Measurements from ENCODE around the gene TENM4.

TENM4 gene

DNA sequence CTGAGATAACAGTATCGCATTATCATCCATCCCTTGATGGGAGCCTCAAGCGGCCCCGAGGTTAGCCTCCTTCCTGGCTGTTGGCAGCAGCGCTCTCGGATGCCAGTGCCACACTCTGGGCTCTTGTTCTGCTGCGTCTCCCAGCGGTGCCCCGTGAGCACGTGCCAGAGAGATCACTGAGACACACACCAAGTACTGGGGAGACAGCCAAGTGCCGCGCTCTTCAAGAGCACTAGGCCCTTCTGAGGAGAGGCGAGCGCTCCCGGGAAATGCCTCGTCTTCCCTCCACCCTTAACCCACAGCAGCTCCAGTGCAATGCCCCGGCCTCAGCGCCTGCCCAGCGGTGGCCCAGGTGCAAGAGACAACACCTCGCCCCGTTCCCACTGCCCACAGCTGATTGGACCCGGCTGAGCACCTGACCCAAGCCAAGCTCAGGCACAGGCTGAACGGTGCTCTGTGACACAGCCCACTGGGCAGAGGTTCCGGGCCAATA lies 617.9 kb downstream of the TENM4 start:
- Mint-ChIP-seq H3K27ac (no peak overlapping the region), H3K36me3 (ENCODE audit: insufficient read depth) (no peaks in the 10 kb centered on the region), H3K27me3 (peaks cover 0 to 4% of the 10 kb centered on the region in 2 donors), H3K4me1 (ENCODE audit: low read depth in 2 of 2) (no peaks in the 10 kb centered on the region), H3K9me3 (no peaks in the 10 kb centered on the region), H3K4me3 (no peak overlapping the region)
- ATAC-seq (replicated peaks) (no peak), DNase-seq (no peak)

GRCh38 chr11:78821371-78822306 lies 619.2 kb downstream of the TENM4 start:
- DNase-seq (no peak), ATAC-seq (replicated peaks) (no peak)
- H3K4me1 Mint-ChIP-seq (ENCODE audit: low read depth in 2 of 2) = no peaks in the 10 kb centered on the region
- no peaks in the 10 kb centered on the region for H3K36me3 Mint-ChIP-seq (ENCODE audit: insufficient read depth)
- no peak overlapping the region for H3K4me3 Mint-ChIP-seq
- H3K9me3 Mint-ChIP-seq = no peaks in the 10 kb centered on the region
- H3K27ac Mint-ChIP-seq = no peak overlapping the region
- peaks cover 0 to 5% of the 10 kb centered on the region in 2 donors for H3K27me3 Mint-ChIP-seq

DNA sequence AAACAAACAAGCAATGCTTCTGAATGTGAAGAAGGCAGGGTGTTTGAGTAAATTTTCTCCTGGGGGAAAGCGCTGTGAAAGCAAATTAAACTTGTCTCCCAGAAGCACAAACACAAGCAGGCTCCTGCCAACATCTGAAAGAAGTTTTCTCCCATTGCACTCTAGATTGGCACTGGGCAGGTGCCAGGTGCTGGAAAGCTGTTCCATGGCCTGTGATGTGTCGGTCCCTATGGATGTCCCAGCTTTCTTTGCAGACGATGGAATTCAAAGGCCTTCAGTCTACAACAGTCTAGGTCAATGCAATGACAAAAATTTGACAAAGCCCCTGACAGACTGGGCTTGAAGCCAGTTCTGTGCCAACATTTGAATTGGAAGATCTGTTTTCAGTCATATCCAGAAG lies 620.1 kb downstream of the TENM4 start:
- H3K9me3 Mint-ChIP-seq = no peaks in the 10 kb centered on the region
- no peaks in the 10 kb centered on the region for H3K36me3 Mint-ChIP-seq (ENCODE audit: insufficient read depth)
- H3K27me3 Mint-ChIP-seq = peaks cover under 1 to 5% of the 10 kb centered on the region in 2 donors
- DNase-seq = no peak
- H3K4me3 Mint-ChIP-seq = no peak overlapping the region
- no peaks in the 10 kb centered on the region for H3K4me1 Mint-ChIP-seq (ENCODE audit: low read depth in 2 of 2)
- no peak overlapping the region for H3K27ac Mint-ChIP-seq
- ATAC-seq (replicated peaks) = no peak

- no peak for ATAC-seq (replicated peaks)
- H3K27ac Mint-ChIP-seq = no peak overlapping the region
- no peak overlapping the region for H3K4me3 Mint-ChIP-seq
- H3K4me1 Mint-ChIP-seq (ENCODE audit: low read depth in 2 of 2) = no peaks in the 10 kb centered on the region
- peaks cover 5 to 9% of the 10 kb centered on the region in 2 donors for H3K27me3 Mint-ChIP-seq
- DNase-seq = no peak
- H3K36me3 Mint-ChIP-seq (ENCODE audit: insufficient read depth) = no peaks in the 10 kb centered on the region
- H3K9me3 Mint-ChIP-seq = no peaks in the 10 kb centered on the region
These were observed 622.6 kb downstream of the TENM4 start for GRCh38 chr11:78818201-78818600.

GRCh38 chr11:78815831-78816230 lies 625.0 kb downstream of the TENM4 start:
- ATAC-seq (replicated peaks) (no peak), DNase-seq (no peak)
- H3K27ac Mint-ChIP-seq = no peak overlapping the region
- H3K4me3 Mint-ChIP-seq = no peak overlapping the region
- no peaks in the 10 kb centered on the region for H3K4me1 Mint-ChIP-seq (ENCODE audit: low read depth in 2 of 2)
- no peaks in the 10 kb centered on the region for H3K9me3 Mint-ChIP-seq
- H3K27me3 Mint-ChIP-seq = peaks cover 5 to 9% of the 10 kb centered on the region in 2 donors
- H3K36me3 Mint-ChIP-seq (ENCODE audit: insufficient read depth) = no peaks in the 10 kb centered on the region

DNA sequence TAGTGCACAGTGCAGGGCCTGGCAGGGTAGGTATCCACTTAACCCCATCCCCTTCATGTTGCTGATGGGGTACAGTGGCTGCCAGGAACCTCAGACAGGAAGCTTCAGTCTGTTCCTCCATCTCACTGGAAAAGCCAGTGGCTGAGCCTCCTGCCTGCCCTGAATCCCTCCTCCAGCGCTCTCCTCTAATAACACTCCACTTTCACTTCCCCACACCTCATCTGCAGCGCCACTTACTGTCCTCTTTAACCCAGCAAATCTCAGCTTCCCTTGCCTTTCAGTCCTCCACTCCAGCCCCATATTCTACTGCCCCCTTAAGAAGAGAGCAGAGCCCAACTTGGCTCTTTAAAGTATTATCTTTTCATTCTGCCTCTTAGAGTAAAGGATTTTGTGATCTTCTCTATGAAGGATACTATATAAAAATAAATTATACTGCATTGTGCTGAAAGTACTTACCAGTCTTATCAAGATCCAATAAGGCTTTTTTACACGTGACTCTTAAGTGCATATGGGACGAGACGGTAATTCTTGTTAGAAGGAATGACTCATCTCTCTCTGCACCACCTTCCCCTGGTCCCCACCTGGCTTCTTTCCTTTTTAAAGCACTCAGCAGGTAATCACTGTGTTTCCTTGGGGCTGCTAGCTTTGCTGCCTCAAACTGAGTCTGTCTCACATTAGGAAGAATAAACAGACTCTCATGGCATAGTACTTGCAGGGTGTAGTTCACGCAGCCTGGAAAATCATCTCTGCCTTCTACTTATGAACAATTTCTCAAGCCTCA lies 628.1 kb downstream of the TENM4 start:
- Mint-ChIP-seq H3K27ac (no peak overlapping the region), H3K36me3 (ENCODE audit: insufficient read depth) (peaks cover 3% of the 10 kb centered on the region), H3K4me1 (ENCODE audit: low read depth in 2 of 2) (no peaks in the 10 kb centered on the region), H3K27me3 (peaks cover 5 to 9% of the 10 kb centered on the region in 2 donors), H3K9me3 (no peaks in the 10 kb centered on the region), H3K4me3 (no peak overlapping the region)
- DNase-seq (no peak), ATAC-seq (replicated peaks) (no peak)

DNA sequence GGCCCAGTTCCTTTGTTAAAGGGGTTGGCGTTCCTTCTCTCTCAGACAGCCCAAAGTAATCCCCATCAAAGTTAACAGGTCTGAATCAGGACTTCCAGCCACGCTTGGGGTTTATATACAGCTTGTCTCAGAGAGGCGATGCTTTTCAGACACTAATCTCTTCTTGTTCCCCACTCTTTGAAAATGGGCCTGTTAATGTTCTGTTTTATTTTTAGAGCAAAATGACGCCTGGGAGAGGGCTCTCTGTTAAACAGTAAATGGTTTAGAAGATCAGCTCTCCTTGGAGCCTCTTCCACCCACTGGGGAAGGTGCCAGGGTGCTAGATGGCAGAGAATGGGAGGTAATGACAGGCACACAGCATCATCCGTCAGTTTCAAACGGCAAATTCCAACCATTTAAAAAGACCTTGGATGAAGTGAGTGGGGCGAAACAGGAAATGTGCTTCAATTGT lies 630.2 kb downstream of the TENM4 start:
- DNase-seq (no peak), ATAC-seq (replicated peaks) (no peak)
- Mint-ChIP-seq H3K36me3 (ENCODE audit: insufficient read depth) (peaks cover 3% of the 10 kb centered on the region), H3K27ac (no peak overlapping the region), H3K4me1 (ENCODE audit: low read depth in 2 of 2) (no peaks in the 10 kb centered on the region), H3K9me3 (no peaks in the 10 kb centered on the region), H3K4me3 (no peak overlapping the region), H3K27me3 (peaks cover 5 to 15% of the 10 kb centered on the region in 2 donors)

GRCh38 chr11:78809931-78810541 lies 630.8 kb downstream of the TENM4 start:
- H3K36me3 Mint-ChIP-seq (ENCODE audit: insufficient read depth) = peaks cover 3% of the 10 kb centered on the region
- ATAC-seq (replicated peaks) (no peak), DNase-seq (no peak)
- H3K27me3 Mint-ChIP-seq = peaks cover 5 to 9% of the 10 kb centered on the region in 2 donors
- H3K9me3 Mint-ChIP-seq = no peaks in the 10 kb centered on the region
- H3K4me1 Mint-ChIP-seq (ENCODE audit: low read depth in 2 of 2) = no peaks in the 10 kb centered on the region
- no peak overlapping the region for H3K27ac Mint-ChIP-seq
- no peak overlapping the region for H3K4me3 Mint-ChIP-seq

DNA sequence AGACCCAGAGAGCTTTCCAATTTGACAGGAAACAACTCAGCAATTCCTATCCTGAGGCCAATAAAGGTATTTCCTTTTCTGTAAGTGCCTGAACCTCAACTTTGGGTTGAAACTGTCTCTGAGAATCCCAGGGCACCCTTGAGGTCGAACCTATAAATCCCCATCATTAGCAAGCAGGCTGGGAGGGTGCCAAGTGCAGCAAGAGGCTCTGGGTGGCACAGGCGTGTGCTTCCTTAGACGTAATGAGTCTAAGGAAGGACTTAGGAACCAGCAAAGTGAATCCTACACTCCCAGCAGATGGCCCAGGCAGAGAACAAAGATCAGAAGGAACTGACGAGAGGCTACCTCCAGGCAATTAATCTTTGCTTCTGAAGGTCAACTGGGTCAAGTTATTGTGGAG lies 631.9 kb downstream of the TENM4 start:
- H3K4me1 Mint-ChIP-seq (ENCODE audit: low read depth in 2 of 2) = no peaks in the 10 kb centered on the region
- no peak overlapping the region for H3K27ac Mint-ChIP-seq
- H3K27me3 Mint-ChIP-seq = peaks cover 5 to 7% of the 10 kb centered on the region in 2 donors
- H3K9me3 Mint-ChIP-seq = no peaks in the 10 kb centered on the region
- no peak for DNase-seq
- no peak for ATAC-seq (replicated peaks)
- peaks cover 3% of the 10 kb centered on the region for H3K36me3 Mint-ChIP-seq (ENCODE audit: insufficient read depth)
- H3K4me3 Mint-ChIP-seq = no peak overlapping the region

- DNase-seq (no peak), ATAC-seq (replicated peaks) (no peak)
- H3K27me3 Mint-ChIP-seq = peaks cover 5 to 7% of the 10 kb centered on the region in 2 donors
- H3K36me3 Mint-ChIP-seq (ENCODE audit: insufficient read depth) = peaks cover 3% of the 10 kb centered on the region
- no peaks in the 10 kb centered on the region for H3K4me1 Mint-ChIP-seq (ENCODE audit: low read depth in 2 of 2)
- no peak overlapping the region for H3K27ac Mint-ChIP-seq
- no peaks in the 10 kb centered on the region for H3K9me3 Mint-ChIP-seq
- no peak overlapping the region for H3K4me3 Mint-ChIP-seq
These were observed 633.5 kb downstream of the TENM4 start for GRCh38 chr11:78807351-78807750.

GRCh38 chr11:78806214-78807004 lies 634.4 kb downstream of the TENM4 start:
- Mint-ChIP-seq H3K4me3 (no peak overlapping the region), H3K9me3 (no peaks in the 10 kb centered on the region), H3K27ac (no peak overlapping the region), H3K27me3 (peaks cover 5 to 7% of the 10 kb centered on the region in 2 donors), H3K36me3 (ENCODE audit: insufficient read depth) (peaks cover 3% of the 10 kb centered on the region), H3K4me1 (ENCODE audit: low read depth in 2 of 2) (no peaks in the 10 kb centered on the region)
- DNase-seq = no peak
- ATAC-seq (replicated peaks) = no peak

GRCh38 chr11:78804991-78805390 lies 635.8 kb downstream of the TENM4 start:
- H3K4me3 Mint-ChIP-seq = no peak overlapping the region
- no peaks in the 10 kb centered on the region for H3K9me3 Mint-ChIP-seq
- no peak for DNase-seq

DNA sequence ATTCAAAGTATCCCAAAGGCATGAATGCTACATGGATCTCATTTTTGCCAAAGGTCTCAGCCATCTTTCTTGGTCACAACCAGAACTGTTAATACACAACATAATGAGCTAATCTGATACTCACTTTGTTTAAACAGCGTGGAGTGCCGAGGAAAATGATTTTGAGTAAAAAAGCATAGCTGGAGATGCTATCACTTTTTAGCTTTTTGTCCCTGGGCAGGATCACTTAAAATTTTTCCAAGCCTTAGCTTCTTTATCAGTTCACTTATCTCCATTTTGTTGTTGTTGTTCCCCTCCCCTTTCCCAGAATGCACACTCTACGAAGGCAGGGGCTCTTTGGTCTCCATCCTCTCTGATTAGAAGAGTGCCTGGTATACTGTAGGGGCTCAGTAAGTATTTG lies 636.8 kb downstream of the TENM4 start:
- no peaks in the 10 kb centered on the region for H3K4me1 Mint-ChIP-seq (ENCODE audit: low read depth in 2 of 2)
- no peak for DNase-seq
- H3K36me3 Mint-ChIP-seq (ENCODE audit: insufficient read depth) = no peaks in the 10 kb centered on the region
- no peak overlapping the region for H3K4me3 Mint-ChIP-seq
- H3K27ac Mint-ChIP-seq = no peak overlapping the region
- no peak for ATAC-seq (replicated peaks)
- no peaks in the 10 kb centered on the region for H3K9me3 Mint-ChIP-seq
- H3K27me3 Mint-ChIP-seq = peaks cover 5 to 7% of the 10 kb centered on the region in 2 donors

More at GRCh38 chr11:78804991-78805390, 635.8 kb downstream of the TENM4 start:
- no peak for ATAC-seq (replicated peaks)
- peaks cover 3% of the 10 kb centered on the region for H3K36me3 Mint-ChIP-seq (ENCODE audit: insufficient read depth)
- peaks cover 5 to 7% of the 10 kb centered on the region in 2 donors for H3K27me3 Mint-ChIP-seq
- no peaks in the 10 kb centered on the region for H3K4me1 Mint-ChIP-seq (ENCODE audit: low read depth in 2 of 2)
- H3K27ac Mint-ChIP-seq = no peak overlapping the region

All from effector memory CD8-positive, alpha-beta T cell (primary cell).